GM18505 (cell line): ENCODE measurements around the gene LATS2.

Experiments
- ATAC-seq: cut with Tn5 transposase; IDR thresholded peaks from one replicate; pipeline ENCODE4 v1.9.1; 2021; ENCODE audit not compliant: unreplicated experiment
- POLR2A ChIP-seq: IDR thresholded peaks from 4 replicates; pipeline ENCODE4 v1.6.1; 2011; ENCODE audit warnings: borderline replicate concordance; ENCODE audit not compliant: insufficient read depth, insufficient read length; ENCODE audit errors: extremely low read depth

The LATS2 gene

GRCh38 chr13:21047591-21048282, 13.6 kb downstream of the LATS2 start:
- no peak for TF ChIP-seq POLR2A
- no peak for ATAC-seq

- TF ChIP-seq POLR2A, result no peak
- no peak for ATAC-seq
Measured at GRCh38 chr13:21047087-21047486, 14.3 kb downstream of the LATS2 start.

GRCh38 chr13:21046203-21046602, 15.2 kb downstream of the LATS2 start:
- ATAC-seq, result no peak
- TF ChIP-seq POLR2A, result no peak

- no peak for TF ChIP-seq POLR2A
- ATAC-seq, result no peak
Measured at GRCh38 chr13:21045100-21045499, 16.3 kb downstream of the LATS2 start.

- no peak for ATAC-seq
- TF ChIP-seq POLR2A, result no peak
Measured at GRCh38 chr13:21043898-21044297, 17.5 kb downstream of the LATS2 start.

GRCh38 chr13:21040120-21040826, 21.1 kb downstream of the LATS2 start:
- TF ChIP-seq POLR2A, result no peak
- no peak for ATAC-seq

GRCh38 chr13:21039097-21039800, 22.1 kb downstream of the LATS2 start:
- no peak for ATAC-seq
- no peak for TF ChIP-seq POLR2A

- ATAC-seq, result no peak
- TF ChIP-seq POLR2A, result no peak
Measured at GRCh38 chr13:21037656-21038055, 23.7 kb downstream of the LATS2 start.

GRCh38 chr13:21035498-21035897, 25.9 kb downstream of the LATS2 start:
- no peak for TF ChIP-seq POLR2A
- no peak for ATAC-seq

- no peak for TF ChIP-seq POLR2A
- peak; percentile 61 for ATAC-seq
Measured at GRCh38 chr13:21034603-21035191, 26.7 kb downstream of the LATS2 start.

GRCh38 chr13:21033856-21034602, 27.4 kb downstream of the LATS2 start:
- TF ChIP-seq POLR2A, result no peak

GRCh38 chr13:21033212-21033840, 28.1 kb downstream of the LATS2 start:
- ATAC-seq, result no peak
- TF ChIP-seq POLR2A, result no peak

More at GRCh38 chr13:21033856-21034602, 27.4 kb downstream of the LATS2 start:
- no peak for ATAC-seq
